HG03439 (cell line): ENCODE data around the gene IGBP1.
"Not testable (repeated sequence)": the region's sequence is repeated elsewhere in the genome, so short reads cannot be mapped to it uniquely, and the experiment has no call there.

Experiments
- ATAC-seq: cut with Tn5 transposase; IDR thresholded peaks from one replicate; pipeline ENCODE4 v1.9.1; 2021; ENCODE audit warnings: mild to moderate bottlenecking, moderate library complexity; ENCODE audit not compliant: unreplicated experiment

Gene IGBP1

DNA sequence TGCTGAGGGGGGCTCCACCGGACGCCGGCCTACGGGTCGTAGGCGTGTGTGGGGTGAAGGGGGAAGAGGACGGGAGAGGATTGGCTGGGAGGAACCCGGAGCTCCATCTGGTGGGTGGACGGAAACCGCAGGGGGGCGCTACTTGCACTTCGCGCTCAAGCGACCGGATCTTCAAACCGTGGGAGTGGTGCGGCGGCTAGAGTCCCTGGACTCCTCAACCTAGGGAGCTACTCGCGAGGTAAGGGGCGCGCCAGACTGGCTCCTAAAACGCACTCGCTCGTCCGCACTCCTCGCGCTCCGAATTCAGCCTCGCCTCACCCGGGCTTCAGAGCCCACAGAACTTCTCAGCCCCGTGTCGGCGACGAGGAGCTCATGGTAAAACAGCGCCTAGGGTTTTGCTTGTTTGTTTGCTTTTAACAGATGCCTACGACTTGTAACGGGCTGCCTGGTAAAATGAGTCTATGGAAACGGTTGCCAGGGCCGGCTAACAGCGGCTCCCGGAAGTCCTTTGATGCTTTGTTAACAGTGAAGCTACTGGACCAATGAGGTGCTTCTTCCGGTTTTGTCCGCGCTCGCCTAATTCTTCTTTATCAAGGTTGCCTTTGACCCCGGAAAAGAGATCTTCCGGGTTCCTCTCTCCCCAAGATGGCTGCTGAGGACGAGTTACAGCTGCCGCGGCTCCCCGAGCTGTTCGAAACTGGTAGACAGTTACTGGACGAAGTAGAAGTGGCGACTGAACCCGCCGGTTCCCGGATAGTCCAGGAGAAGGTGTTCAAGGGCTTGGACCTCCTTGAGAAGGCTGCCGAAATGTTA is at the start of gene IGBP1:
TSS of gene IGBP1 (plus strand) at position 145 of the 813 bp plus-strand sequence. CDS start at position 646, 501 bp downstream.
- peak; percentile 97 for ATAC-seq

DNA sequence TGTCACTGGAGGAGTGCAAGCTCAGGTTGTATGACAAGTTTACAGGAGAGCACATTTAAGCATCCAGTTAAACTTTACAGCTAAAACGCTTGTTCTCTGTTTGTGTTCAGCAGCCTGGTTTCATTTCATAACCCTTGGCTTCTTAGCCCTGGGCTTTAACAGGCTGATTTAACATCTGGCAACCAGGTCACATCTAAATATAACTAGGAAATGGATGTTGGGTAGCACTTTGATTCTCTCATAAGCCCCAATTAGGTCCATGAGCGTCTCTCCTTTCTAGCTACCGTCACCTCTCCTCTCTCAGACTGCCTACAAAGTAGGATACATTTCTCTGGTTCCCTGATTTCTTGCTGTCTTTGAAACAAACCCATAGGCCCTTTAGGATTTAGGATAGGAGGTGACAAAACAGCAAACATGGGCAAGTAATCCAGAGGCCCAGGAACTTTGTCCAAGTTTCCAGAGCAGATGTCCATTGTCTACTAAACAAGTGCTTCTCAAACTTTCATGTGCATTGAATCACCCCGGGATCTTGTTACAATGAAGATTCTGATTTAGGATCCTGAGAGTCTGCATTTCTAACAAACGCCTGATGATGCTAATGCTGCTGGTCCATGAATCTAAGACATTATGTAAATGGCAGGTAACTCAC is 48.5 kb upstream of the IGBP1 start:
- no peak for ATAC-seq

DNA sequence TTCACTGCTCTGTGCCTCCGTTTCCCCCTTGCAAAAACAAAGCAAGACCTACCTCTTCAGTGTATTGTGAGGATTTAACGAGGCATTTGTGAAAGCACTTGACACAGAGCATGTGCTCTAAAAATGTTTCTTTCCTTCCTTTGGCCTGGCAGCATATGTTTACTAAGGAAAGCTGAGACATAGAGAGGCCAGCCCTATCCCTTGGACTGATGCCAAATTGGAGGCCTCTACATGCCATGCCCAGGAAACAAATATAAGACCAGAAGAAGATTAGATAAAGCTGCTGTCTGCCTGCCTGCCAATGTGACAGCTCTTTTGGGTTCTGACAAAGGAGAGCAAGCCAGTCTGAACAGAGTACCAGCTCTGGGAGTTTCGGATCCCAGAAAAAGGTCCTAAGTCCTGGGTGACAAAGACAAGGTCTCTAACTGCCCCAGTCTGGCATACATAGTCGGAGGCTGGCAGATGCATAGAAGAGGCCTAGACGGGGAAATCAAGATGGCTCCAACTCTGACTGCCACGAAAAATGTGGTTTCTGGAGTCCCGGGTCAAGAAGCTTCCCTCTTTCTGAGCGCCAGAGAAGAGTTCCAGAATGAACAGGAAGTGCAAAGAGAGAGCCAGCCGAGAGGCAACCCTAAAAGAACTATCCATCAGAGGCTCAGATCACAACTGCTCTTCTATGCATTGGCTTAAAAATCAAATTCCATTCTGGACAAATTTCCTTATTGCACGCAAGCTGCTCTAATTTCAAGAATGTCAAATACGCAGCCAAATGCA is 45.2 kb upstream of the IGBP1 start:
- no peak for ATAC-seq

DNA sequence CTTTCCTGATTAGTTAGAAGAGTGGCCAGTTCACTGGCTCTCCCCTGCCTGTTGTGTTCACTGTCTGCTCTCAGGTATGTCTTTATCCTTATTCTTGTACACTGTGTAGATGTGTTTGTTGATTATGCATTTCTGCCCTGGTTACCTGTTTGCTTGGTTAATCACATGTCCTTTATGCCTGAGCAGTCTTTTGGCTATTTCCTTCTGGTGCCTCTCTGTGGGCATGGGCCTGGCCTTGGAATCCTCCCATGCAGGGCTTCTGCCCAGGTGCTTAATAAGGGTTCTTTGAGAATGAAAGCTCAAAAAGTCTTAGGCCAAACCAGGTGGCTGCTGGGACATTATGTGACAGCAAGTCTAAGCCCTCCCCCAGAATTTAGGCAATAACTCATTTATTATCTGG is 44.5 kb upstream of the IGBP1 start:
- no peak for ATAC-seq

DNA sequence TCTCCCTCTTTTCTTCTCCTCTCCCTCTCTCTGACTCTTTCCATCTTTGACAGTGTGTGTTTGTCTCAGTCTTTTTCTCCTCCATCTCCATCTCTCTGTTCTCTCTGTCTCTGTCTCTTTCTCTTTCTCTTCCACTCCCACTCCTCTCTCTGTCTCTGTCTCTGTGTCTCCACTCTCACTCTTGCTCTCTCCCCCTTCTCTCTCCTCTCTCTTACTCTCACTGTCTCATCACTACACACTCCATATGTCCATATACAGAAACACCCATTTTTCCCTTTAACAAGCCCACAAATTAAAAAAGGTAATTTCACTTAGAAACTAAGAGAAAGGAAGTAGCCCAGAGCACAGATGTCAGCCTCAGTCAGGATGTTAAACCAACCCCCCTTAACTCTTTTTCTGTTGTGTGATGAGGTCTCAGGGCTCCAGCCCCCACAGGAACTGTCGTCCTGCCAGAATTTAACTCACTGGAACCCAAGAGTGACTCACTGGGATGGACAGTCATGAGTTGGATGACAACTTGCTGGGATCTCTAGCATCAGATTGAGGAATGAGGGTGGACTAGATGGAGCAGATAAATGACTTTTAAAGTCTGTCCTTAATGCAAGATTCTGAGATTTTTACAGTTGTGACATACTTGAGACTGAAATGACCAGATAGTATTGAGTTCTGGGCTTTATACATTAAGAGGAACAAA is 43.5 kb upstream of the IGBP1 start:
- no peak for ATAC-seq

DNA sequence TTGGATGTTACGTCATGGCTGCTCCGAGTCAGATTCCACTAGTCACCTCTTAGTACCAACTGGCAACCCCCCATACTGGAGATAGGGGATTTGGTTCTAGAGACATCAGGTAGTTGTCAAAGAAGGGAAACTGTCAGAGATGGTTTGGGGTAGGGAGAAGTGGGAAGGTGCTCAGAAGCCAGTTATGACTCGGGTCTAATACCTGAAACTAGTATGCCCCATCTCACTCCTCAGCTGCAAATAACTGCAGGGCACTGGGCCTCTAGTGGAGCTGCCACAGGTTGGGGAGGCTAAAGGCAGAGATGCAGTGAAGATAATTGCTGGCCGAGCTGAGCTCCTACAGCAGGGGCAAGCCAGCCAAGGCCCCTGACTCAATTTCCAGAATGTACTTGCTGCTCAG is 41.0 kb upstream of the IGBP1 start:
- ATAC-seq = no peak

DNA sequence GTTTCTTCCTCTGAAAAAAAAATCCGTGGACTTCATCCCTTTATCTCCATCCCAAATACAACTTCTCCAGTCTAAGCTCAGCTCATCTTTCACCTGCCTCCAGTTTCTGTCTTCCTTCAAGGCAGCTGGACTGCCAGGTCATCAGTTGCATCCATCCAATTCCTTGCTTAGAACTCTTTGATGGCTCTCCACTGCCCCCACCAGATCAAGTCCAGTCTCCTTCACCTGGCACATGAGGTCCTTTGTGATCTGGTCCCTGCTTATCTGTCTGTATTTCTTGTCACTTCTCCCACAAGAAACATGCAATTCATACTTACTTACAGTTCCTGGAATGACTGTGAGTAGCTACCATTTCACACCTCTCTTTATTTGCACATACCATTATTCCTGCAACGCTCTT is 37.2 kb upstream of the IGBP1 start:
- no peak for ATAC-seq

DNA sequence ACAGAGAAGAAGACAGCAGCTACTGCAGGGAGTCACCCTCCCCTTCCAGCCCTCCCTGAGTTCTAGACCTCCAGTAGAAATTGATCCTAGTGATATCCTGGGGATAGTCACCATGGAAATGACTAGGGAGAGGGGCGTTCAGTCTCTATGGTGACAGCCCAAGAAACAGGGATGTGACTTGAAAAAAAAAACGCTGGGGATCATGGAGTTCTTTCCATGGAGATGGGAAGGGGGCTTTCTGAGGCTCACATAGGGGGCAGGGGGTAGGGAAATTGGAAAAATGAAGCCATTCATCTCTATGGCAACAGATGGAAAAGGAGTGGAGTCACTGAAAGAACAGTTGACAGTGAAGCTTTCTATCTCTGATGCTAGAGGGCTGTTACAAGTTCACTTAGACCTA is 28.0 kb upstream of the IGBP1 start:
- ATAC-seq = no peak

DNA sequence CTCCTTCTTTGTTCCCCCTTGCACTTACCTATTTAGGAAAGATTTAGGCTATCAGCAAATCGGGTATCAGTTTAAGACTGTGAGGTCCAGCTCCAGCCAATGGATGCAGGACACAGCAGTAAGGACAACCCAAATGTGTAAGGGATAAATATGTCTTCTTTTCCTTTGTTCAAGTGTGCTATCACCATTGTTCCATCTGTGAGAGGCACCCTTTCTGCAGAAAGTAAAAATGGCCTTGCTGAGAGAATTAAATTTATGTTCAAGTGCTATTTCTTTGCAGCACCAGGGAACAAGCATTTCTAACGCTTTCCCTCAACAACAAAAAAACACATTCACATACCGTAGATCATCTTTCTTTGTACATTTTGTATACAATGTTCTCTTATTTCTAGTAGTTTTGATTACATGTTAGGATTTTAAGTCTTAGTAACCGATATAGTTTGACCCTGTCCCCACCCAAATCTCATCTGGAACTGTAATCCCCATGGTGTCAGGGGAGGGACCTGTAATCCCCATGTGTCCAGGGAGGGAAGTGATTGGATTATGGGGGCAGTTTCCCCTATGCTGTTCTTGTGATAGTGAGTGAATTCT is 21.7 kb upstream of the IGBP1 start:
- ATAC-seq = not testable (repeated sequence)

DNA sequence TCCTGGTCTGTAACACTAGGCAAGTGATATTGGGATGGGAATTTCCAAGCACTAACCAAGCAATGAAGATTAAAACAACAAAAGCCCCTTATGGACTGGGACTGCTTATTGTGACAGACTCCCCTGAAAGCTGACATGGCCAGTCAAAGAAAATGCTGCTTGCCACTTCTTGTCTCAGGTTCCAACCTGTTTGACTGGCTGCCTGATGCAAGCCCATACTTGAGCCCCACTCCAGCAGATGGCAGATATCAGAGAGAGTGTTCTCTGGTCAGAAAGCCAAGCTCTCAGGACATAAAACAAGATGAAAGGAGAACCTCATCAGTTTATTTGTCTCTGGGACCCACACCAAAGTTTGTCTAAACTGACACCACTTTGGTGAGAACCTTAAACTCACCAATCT is 15.5 kb upstream of the IGBP1 start:
- ATAC-seq = no peak

DNA sequence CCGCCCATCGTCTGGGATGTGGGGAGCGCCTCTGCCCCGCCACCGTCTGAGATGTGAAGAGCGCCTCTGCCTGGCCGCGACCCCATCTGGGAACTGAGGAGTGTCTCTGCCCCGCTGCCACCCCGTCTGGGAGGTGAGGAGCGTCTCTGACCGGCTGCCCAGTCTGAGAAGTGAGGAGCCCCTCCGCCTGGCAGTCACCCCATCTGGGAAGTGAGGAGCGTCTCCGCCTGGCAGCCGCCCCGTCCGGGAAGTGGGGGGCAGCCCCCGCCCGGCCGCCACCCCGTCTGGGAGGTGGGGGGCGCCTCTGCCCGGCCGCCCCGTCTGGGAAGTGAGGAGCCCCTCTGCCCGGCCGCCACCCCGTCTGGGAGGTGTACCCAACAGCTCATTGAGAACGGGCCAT is 10.2 kb upstream of the IGBP1 start:
- ATAC-seq = not testable (repeated sequence)

DNA sequence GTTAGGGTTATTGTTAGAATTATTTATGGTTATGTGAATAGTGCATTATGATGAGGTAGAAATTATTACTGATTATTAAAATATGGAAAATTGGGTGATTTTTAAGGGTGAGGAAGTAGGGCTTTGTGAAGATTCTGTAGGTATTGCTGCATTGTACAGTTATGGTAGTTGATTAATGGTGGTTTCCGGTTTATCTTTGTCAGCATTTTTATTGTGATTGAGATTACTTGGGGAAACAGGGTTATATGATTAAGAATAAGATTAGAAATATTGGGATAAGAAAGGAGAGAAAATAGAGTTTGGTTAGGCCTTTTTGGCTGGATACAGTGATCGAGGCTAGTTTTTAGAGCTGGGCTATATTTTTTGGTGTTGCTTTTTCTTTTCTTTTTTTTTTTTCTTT is 8.6 kb upstream of the IGBP1 start:
- no peak for ATAC-seq

DNA sequence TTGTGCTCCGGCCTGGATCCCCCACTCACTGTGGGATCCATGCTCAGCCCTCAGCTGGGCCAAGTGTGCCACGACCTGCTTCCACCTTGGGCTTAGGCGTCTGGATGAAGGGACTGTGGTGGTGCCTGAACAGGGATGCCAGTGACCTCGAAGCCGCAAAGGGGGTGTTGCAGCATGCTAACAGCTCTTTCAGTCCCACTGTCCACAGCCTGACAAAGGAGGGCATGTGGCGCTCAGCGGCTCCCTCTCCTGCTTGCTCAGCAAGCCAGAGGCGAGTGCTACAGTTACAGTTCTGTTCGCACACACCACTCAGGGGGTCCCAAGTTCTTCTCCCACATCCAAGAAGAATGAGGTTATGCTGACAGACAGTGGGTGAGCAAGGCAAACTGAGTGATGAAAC is 5.2 kb upstream of the IGBP1 start:
- no peak for ATAC-seq

DNA sequence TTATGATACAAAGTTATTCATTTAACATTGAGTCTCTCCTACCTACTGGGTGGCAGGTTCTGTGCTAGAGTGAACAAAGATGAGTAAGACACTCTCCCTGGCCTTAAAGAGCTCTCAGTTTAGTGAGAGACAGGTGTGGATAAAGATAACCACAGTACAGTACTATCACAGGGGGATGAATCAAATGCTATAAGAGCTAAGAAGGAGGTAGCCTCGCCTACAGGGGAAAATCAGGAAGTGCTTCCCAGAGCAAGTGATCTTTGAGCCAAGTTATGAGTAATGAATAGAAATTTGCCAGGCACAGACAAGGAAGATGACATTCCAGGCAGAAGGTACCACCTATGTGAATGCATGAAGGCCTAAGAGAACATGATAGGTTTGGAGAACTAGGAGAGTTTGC is 3.4 kb upstream of the IGBP1 start:
- no peak for ATAC-seq

DNA sequence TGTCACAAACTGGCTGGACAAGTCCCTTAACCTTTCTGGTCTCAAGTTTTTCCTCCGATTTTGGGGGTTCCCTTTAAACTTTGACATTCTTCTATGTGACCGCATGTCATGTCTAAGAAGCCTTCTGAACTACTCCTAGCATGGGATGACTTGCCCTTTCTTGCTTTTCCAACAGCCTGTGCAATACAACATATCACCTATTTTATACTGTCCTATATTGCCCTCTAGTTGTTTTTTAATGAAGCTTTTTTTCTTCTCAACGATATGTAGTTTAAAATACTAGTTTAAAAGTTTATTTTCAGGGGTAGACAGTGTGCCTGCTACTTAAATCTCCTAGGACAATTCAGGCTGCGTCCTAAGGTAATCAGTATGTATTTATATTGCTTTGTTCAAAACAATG is 1.0 kb upstream of the IGBP1 start:
- ATAC-seq = no peak

DNA sequence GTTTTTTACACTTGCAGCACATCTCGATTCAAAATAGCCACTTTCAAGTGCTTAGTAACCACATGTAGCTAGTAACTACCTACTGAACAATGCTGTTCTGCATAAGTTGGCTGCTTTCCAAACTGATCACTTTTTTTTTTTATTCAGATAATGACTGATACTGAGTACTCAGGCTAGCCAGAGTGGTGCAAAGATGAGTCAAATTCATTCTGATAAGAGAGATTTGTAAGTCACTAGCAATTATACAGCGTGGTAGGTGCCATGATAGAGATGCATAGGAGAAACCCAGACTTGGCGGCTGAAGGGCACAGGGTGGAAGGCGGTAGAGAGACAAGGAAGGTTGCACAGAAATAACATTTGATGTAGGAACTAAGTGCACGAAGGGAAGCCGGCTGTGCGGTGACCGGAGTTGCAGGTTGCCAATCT is 357 bp upstream of the IGBP1 start:
- peak; percentile 13 for ATAC-seq

DNA sequence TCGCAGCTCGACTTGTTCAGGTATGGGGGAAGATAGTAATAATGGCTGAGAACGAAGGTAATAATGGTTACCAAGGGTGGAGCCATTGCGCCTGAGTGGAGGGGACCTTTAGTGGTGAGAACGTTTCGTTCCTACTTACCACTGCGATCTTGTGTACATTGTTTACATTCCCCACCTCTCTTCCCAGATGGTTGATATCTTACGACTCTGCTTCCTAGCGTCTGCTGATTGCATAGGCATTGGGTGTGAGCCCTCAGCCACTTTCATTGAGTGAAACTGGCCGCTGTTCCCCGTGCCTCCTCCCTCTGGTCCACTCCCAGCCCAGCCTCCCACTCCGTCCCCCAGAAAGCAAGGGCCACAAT is 850 bp downstream of the IGBP1 start:
- ATAC-seq = peak; percentile 16

DNA sequence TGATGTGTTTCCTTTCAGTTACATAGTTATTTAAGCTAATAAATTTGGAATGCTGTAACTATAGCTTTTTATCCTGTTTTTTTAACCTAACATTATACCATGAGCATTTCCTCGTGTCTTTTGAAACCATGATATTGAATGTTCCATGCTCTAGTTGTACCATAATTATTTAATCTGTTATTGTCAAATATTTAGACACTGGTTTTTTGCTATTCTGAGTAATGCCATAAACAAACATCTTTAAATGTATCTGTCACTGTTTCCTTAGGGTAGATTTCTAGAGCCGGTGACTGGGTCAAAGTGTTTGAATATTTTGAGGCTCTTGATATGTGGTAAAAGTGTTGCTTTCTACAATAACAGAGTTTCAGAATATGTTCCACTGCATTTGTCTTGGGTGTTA is 5.4 kb downstream of the IGBP1 start:
- no peak for ATAC-seq

DNA sequence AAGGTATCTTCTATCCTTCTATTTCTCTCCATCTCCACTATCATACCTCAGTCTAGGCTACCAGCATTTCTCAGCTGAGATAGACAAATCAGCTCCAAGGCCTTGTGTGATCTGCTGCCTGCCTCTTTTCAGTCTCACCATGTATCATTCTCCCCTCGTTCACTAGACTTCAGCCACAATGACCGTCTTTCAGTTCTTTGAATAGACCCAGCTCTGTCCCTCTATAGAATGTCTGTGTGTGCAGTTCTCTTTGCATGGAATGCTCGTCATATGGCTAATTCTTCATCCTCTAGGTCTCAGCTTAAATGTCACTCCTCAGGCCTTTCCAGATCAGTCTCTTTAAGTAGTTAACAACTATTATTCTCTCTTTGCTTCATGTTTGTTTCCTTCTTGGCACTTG is 6.5 kb downstream of the IGBP1 start:
- ATAC-seq = no peak

DNA sequence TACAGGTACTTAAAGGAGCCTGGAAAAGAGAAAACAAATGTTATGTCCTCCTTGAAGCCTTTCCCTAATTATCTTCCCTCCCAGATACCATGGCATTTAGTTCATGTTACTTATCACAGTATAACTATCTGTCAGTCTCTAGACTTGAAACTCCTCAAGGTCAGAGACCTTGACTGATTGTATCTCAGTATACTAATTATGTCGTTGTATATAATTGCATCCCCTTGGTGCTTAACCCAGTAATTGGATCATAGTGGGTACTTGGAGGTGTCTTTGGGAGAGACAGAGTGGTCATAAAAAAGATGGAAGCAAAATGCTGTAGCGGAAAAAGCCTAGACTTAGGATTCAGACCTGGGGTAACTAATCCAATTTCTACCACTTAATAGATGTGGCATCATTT is 8.1 kb downstream of the IGBP1 start:
- no peak for ATAC-seq
